ENCODE measurements around the gene CADM2. TPM values are rescaled to one million over a fixed set of nuclear protein-coding genes. Genes with fewer than 3 reads are reported as not detected.

CADM2 gene
- total and polyA plus RNA-seq, 2 donors (not counting 3 experiments of a cell fraction or from before 2014, with no cell fraction given), result not detected

- Histone ChIP-seq H3K4me2 (ENCODE audit: insufficient read depth, low read length) (no peak overlapping the region), H3K27ac (ENCODE audit: insufficient read depth, low read depth, low read length) (no peak overlapping the region), H3K9me3 (replicated peaks; ENCODE audit: control insufficient read depth, insufficient read depth, low read length) (no peaks in the 10 kb centered on the region), H4K20me1 (replicated peaks; ENCODE audit: control insufficient read depth, extremely low read depth, insufficient read depth, low read length) (no peaks in the 10 kb centered on the region), H3K4me1 (ENCODE audit: control insufficient read depth, extremely low read depth, insufficient read depth, low read length) (no peaks in the 10 kb centered on the region), H3K79me2 (ENCODE audit: control insufficient read depth, insufficient read depth, low read length) (no peaks in the 10 kb centered on the region), H2AFZ (ENCODE audit: low read depth, low read length) (no peak overlapping the region), H3K27me3 (ENCODE audit: control insufficient read depth in 2 of 2, insufficient read depth in 2 of 2, low read length in 2 of 2) (no peaks in the 10 kb centered on the region), H3K9ac (replicated peaks; ENCODE audit: extremely low read depth, insufficient read depth, low read length) (no peak overlapping the region), H3K9me1 (replicated peaks; ENCODE audit: control insufficient read depth, extremely low read depth, insufficient read depth, low read length) (no peaks in the 10 kb centered on the region), H3K36me3 (ENCODE audit: control insufficient read depth in 2 of 2, extremely low read depth in 1 of 2, insufficient read depth in 2 of 2, low read length in 2 of 2) (no peaks in the 10 kb centered on the region), H3K4me3 (replicated peaks in 1 of 3; ENCODE audit: insufficient read depth in 1 of 3, low read depth in 1 of 3, low read length in 3 of 3) (no peak overlapping the region)
- ChIA-PET CTCF (no interaction called here), POLR2A (no interaction called here)
- no TSS peak for BruUV-seq (replicated peaks)
- FAIRE-seq (no peak), DNase-seq (ENCODE audit: low read depth, low spot score) (no peak)
- dilution Hi-C loops (cut with MboI; ENCODE audit: extremely low pct_ligation_motif_present, low sequenced_read_pairs) (no loop called here), intact Hi-C loops (cut with micrococcal nuclease) (no loop called here)
- no peak for TF ChIP-seq GATA2 (IDR thresholded peaks at IDR 0.05; ENCODE audit: insufficient read depth, insufficient read length, low read depth, low read length)
- no peak for TF ChIP-seq JUN (IDR thresholded peaks at IDR 0.05; ENCODE audit: borderline replicate concordance, insufficient read depth, insufficient read length, low read depth)
- TF ChIP-seq POLR2AphosphoS5 (IDR thresholded peaks at IDR 0.05; ENCODE audit: insufficient read depth, low read depth, low read length), result no peak
- TF ChIP-seq CTCF (IDR thresholded peaks at IDR 0.05; ENCODE audit: extremely low read depth in 1 of 2, insufficient read depth in 1 of 2, low read depth in 1 of 2, low read length in 2 of 2), result no peak
- no peak for TF ChIP-seq MYC (IDR thresholded peaks at IDR 0.05; ENCODE audit: low read depth, low read length)
- TF ChIP-seq POLR2A (IDR thresholded peaks at IDR 0.05; ENCODE audit: low read depth, low read length), result no peak
- no peak for TF ChIP-seq EZH2 (IDR thresholded peaks at IDR 0.05; ENCODE audit: borderline replicate concordance, low read depth, low read length, severe bottlenecking)
- no peak for TF ChIP-seq MAX (IDR thresholded peaks at IDR 0.05; ENCODE audit: insufficient read depth, insufficient read length)
- TF ChIP-seq FOS (IDR thresholded peaks at IDR 0.05; ENCODE audit: borderline replicate concordance, insufficient read depth, low read length), result no peak
Observed at GRCh38 chr3:85244091-85244490, 285.3 kb downstream of the CADM2 start.
